Measurements from ENCODE around the gene COL6A3.

DNA sequence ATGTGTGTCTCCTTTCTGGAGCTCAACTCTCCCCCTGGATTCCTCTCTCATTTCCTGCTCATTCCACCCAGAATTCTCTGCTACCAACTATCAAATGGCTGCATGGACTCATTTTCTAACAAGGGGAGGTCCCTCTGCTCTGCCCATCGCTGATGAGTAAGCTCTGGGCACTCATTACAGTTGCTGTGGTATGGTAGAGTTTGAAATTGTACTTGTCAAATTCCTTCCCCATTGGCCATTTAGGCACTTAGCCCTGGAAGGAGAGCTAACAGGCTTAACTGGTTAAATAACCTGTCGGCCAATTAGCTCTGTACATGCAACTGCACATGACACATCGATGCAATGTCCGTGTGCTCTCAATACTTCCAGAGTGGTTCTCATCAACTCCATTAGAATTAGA lies 20.4 kb downstream of the COL6A3 start:
- TF ChIP-seq POLR2A (IDR thresholded peaks at IDR 0.05): no peak
- TF ChIP-seq, protein P1, sequence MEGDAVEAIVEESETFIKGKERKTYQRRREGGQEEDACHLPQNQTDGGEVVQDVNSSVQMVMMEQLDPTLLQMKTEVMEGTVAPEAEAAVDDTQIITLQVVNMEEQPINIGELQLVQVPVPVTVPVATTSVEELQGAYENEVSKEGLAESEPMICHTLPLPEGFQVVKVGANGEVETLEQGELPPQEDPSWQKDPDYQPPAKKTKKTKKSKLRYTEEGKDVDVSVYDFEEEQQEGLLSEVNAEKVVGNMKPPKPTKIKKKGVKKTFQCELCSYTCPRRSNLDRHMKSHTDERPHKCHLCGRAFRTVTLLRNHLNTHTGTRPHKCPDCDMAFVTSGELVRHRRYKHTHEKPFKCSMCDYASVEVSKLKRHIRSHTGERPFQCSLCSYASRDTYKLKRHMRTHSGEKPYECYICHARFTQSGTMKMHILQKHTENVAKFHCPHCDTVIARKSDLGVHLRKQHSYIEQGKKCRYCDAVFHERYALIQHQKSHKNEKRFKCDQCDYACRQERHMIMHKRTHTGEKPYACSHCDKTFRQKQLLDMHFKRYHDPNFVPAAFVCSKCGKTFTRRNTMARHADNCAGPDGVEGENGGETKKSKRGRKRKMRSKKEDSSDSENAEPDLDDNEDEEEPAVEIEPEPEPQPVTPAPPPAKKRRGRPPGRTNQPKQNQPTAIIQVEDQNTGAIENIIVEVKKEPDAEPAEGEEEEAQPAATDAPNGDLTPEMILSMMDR (IDR thresholded peaks at IDR 0.05): no peak

Measured in lower leg skin (tissue), 3 donors.